HG03066 (cell line): ENCODE results near the gene FSCN2.

Experiments
- ATAC-seq: cut with Tn5 transposase; IDR thresholded peaks from one replicate; pipeline ENCODE4 v1.9.1; 2021; ENCODE audit warnings: low read depth; ENCODE audit not compliant: unreplicated experiment

FSCN2 gene

DNA sequence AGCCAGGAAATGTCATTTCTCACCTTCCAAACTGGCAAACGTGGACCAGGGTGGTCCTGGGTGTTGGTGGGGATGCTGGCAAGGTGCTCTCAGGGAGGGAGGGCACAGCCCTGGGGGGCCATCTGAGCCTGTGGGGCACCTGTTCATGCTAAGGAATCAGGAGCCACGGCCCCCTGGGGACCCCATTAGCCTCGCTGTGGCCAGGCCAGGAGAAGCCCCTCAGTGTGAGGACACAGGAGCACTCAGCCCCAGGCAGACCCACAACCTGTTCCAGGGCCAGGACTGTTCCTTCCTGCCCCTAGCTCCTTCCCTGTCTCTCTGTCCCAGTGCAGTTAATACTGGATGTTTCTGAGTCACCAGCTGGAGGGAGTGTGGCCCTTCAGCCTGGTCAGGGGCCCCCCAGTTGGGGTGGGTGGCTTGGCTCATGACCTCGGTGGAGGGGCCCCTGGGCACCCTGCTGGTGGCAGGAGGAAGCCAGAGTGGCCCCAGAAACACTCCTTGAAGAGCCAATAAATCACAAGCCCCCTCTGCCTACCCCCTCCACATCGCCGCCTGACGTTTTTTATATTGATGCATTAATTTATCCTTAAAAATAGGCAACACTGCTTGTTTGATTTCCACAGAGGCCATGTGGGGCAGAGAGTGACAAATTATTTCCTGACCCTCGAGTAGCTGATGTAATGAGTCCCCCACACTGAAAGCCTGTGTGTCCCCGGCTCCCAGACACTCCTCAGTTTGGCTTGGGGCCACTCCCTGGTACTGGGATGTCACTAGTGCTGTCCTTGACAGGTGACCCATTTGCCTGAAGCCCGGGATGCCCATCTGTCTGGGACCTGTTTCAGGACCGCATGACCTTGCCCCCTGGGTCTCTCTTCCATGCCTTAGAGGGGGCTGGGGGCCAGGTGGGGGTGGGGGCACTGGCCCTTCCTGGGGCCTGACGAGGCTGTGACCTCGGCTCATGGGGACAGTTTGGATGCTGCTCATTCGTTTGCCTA, 37.9 kb upstream of the FSCN2 start:
- no peak for ATAC-seq

DNA sequence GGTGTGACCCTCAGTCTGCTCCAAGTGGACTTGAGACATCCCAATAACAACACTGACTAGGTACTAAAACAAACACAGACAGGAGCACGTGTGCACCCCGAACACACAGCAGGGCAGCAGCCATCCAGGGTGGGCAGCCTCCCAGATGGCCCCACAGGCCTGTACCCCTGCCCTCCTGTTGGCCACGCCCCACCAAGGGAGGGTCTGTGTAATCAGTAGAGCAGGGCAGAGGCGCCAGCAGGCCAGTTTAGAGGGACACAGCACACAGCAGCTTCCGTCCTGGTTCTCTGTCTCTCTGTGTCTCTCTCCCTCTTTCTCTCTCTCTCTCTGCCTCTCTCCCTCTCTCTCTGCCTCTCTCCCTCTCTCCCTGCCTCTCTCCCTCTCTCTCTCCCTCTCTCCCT, 37.0 kb upstream of the FSCN2 start:
- ATAC-seq: no peak

DNA sequence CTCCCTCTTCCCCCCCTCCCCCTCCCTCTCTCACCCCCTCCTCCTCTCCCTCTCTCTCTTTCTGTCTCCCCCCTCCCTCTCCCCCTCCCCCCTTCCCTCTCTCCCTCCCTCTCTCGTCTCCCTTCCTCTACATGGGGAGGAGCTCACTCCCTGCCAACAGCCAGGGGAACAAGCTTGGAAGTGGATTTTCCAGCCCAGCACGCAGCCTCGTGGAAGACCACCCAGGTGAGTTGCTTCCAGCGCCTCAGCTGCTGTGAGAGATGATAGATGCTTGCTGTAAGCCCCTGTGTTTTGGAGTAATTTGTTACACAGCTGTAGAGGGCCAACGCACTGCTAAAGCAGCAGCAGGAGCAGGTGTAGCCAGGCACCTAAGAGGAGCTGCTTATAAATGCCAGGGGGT, 36.4 kb upstream of the FSCN2 start:
- ATAC-seq: no peak

DNA sequence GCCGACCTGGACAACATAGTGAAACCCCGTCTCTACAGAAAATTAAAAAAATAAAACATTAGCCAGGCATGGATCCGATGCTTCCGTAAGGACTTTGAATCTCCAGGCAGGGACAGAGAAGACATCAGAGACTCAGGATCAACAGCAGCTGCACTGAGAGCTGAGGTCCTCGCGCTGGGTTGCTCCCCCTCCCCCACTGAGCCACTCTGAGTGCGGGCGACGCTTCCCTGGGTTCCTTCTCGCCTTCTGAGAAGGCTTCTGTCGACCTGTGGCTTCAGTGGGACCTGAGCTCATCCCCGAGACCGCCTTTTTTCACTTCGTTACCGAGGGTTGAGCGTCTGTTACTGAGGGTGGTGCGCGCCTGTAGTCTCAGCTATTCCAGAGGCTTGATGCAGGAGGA, 36.0 kb upstream of the FSCN2 start:
- no peak for ATAC-seq

DNA sequence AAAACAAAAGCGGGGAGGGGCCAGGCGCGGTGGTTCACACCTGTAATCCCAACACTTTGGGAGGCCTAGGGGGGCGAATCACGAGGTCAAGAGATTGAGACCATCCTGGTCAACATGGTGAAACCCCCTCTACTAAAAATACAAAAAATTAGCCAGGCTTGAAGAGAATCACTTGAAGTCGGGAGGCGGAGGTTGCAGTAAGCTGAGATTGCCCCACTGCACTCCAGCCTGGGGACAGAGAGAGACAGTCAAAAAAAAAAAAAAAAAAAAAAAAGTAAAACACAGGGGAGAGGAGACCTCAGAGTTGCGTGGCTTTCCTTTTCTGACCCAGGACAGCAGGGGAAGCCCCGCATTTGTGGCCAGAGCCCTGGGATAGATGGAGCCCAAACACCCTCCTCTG, 35.5 kb upstream of the FSCN2 start:
- ATAC-seq: no peak

DNA sequence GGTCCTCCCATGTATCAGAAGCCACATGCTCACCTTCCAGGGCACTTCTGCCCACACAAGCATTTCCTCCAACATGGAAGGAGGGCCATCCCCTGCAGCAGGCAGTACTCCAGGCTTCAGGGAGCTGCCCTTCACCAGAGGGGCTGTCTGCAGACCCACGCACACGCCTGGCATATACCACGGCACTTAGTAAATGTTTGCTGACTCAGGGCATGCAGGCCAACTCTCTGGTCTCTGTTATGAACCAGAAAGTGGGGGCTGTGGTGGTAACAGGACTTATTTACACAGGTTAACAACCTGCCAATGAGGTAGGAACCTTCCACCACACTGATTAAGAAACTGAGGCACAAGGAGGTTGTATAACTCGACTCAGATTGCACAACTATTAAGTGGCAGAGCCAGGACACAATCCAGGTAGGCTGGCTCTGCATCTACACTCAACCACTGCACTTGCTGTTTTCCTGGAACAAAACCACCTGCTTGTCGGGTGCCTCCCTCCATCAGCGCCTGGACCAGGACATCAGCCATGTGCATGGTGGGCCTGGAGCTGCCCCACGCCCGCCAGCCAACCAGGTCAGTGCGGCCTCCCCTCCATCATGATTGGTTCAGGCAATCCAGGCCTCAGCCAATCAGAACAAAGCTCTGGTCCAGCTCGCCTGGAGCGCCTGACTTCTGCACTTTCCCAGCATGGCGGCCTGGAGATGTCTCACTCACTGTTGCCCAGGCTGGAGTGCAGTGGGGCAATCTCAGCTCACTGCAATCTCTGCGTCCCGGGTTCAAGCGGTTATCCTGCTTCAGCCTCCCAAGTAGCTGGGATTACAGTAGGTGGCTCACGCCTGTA, 34.8 kb upstream of the FSCN2 start:
- no peak for ATAC-seq

DNA sequence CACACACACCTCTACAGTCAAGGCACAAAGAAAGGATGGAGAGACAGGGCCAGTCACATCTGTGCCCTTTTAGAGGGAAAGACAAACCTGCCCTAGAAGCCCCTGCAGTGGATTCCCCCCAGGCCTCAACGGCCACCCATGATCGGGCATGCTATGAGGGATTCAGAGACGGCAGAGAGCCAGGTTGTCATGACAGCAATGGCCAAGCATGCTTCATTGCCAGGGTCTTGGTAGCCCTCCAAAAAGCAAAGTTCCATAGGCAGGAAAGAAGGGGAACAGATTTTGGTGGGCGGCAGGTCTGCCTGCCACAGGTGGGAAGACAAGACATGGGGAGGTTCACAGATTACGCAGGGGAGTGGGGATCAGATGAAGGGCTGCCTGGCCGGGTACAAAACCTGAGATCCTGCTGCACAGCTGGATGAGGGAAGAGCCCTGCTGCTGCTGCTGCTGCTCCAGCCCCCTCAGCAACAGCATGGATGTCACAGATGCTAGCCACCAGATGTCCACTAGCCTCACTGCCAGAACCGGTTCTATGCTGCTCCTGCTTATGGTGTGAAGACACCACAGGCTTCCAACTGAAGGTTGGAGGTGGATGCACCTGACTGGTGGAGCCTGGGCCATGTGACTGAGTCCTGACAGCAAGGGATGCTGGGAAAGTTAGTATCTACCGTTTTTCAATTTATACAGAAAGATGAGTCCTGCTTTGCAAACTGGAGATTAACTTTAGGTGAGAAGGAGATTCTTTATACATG, 33.4 kb upstream of the FSCN2 start:
- ATAC-seq: no peak

DNA sequence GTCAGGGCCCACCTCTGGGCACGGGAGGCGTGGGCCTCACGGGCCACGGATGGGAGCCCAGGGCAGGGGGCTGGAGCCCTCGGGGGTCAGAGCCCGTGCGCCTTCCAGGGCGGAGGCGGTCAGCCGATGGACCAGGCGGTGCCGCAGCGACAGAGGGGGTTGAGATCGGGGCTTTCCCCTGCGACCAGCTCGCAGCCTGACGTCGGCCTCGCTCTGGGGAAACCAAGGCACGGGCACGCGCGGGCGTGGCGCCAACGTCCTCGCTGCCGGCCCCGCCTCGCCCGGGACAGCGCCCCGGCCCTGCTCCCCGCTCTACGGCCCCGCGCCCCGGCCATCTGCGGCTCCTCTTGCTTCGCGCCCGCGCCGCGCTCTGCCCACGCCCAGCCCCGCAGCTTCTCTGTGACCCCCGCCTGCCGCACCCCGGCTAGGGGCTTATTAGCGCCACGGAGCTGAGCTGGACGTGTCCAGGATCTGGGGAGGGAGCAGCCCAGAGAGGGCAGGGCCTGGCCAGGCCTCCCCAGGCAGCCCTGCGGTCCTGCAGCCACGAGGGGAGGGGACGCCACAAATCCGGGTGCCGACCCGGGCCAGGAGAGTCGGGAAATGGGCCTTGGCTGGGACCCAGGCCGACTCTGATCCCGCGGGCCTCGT, 29.1 kb upstream of the FSCN2 start:
- no peak for ATAC-seq

DNA sequence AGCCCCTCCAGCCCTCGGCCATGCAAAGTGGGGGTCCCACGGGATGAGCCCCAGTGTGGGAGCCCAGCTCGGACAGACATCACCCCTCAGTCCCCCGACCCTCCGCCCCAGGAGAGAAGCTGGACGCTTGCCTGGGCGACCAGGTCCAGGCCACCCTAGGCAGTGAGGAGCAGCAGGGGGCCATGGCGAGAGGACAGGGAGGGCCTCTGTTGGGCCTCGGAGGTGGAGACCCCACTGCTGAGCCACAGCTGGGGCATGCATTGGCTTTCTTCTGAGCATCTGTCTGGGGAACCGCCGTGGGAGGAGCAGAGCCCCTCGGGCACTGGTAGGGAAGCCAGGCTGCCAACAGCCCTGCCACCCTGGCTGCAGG, 28.6 kb upstream of the FSCN2 start:
- ATAC-seq: no peak

DNA sequence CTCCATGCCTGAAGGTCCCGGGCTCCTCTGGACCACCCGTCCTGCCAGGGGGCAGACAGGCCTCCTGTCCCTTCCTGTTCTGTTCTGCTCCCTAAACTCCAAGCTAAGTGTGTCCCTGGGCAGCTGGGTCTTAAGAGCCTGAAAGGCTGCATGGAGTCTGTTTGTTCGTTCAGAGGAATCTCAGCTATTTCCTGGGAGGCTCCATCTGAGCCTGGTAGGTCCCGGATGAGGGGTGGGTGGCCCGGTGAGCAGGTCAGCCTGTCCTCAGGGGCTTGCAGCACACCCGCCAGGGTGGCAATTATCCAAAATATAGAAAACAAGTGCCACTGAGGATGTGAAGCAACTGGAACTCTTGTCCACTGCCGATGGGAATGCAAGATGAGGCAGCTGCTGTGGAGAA, 28.1 kb upstream of the FSCN2 start:
- ATAC-seq: no peak

DNA sequence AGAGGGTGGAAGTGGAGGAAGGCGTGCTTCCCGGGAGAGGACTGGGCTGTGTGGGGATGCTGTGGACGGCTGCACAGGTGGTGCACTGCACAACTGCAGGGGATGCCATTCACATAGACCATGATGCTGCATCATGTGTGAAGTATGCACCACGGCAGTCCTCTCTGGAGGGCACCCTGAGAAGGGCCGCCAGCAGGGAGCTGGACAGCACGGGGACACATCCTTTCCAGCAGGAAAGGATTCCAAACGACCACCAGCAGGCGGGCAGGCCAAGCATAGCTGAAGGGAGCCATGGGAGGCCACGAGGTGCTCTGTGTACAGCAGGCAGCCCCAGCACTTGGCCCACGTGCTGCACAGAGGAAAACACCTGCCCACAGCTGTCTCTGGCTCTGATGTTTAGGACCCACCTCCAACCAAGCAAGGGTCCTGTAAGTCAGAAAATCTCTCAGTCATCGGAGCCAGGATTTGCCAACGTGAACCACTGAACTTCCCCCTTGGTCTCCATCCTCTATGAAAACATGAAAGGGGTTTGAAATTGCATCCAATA, 25.6 kb upstream of the FSCN2 start:
- no peak for ATAC-seq

DNA sequence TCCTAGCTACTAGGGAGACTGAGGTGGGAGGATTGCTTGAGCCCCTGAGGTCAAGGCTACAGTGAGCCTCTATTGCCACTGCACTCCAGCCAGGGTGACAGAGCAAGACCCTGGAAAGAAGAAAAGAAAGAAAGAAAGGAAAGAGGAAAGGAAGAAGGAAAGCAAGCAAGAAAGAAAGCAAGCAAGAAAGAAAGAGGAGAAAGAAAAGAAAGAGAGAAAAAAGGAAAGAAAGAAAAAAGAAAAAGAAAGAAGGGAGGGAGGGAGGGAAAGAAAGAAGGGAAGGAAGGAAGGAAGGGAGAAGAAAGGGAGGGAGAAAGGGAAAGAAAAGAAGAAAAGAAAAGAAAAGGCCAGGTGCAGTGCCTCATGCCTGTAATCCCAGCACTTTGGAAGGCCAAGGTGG, 24.6 kb upstream of the FSCN2 start:
- no peak for ATAC-seq

DNA sequence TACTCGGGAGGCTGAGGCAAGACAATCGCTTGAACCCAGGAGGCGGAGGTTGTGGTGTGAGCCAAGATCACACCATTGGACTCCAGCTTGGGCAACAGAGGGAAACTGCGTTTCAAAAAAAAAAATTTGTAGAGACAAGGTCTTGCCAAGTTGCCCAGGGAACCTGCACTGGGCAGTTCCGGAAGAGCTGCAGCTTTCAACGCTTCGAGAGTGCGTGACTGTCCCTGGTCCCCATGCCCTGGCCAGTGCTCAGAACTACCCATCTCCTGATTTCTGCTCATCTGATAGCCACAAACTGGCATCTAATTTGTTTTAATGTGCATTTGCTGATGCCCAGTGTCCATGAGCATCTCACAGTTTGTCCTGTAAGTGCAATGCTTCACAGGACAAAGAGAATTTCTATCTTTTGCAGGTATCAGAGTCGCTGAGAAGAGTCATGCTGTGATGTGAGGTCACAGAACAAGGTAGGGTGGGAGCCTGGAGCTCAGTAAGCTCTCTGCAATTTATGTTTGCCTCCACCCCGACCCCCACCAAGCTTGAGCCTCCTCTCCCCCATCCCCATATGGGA, 19.5 kb upstream of the FSCN2 start:
- ATAC-seq: no peak

DNA sequence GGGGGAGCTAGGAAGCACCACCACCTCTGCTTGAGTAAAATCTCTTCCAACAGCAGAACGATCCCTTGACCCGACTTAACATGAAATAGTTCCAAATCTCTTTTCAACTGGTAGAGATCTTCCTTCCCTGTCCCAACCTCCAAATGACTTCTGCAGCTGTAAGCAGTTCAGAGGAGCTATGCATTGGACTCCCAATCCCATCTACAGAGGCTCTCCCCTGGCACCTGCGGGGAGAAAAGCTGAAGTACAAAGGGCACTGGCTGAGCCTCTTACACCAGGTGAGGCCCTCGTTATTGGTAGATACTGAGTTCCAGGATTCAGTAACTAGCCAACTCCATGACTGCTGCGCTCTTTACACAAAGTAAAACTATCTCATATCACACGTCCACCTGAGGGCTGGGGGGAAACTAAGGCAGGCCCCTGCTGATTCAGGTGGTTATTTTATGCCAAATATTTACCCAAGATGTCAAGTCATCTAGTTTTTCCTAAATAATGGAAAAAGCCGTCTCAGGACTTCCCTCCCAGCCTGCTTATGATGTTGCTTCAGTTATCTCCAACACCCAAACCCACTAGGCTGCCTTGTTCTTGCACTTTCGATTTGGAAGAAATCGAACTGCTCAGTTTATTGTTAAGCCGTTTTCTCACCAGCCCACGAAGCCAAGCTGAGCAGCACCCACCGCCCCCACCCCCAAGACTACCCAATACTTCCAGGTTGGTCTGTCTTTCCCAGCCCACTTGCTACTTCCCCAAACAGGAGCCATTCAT, 18.8 kb upstream of the FSCN2 start:
- ATAC-seq: no peak

DNA sequence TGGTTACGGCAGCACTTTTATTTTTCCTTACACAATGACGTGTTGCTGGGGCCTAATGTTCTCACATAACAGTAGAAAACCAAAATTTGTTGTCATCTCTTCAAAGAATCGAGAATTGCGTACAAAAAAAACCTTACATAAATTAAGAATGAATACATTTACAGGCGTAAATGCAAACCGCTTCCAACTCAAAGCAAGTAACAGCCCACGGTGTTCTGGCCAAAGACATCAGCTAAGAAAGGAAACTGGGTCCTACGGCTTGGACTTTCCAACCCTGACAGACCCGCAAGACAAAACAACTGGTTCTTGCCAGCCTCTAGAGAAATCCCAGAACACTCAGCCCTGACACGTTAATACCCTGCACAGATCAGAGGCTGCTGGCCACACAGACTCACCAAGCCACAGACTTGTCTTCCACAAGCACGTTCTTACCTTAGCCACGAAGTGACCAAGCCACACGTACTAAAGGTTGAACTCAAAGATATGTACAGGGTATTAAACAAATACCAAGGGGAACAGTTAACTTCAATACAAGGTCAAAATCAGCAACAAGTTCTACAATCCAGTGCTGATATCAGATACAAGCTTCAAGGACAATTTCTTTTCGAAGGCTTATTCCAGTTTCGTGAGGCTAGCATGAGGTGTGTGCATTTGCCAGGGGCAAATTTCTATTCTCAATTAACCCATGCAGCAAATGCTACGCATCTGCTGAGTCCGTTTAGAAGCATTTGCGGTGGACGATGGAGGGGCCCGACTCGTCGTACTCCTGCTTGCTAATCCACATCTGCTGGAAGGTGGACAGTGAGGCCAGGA, 18.0 kb upstream of the FSCN2 start:
- ATAC-seq: no peak

DNA sequence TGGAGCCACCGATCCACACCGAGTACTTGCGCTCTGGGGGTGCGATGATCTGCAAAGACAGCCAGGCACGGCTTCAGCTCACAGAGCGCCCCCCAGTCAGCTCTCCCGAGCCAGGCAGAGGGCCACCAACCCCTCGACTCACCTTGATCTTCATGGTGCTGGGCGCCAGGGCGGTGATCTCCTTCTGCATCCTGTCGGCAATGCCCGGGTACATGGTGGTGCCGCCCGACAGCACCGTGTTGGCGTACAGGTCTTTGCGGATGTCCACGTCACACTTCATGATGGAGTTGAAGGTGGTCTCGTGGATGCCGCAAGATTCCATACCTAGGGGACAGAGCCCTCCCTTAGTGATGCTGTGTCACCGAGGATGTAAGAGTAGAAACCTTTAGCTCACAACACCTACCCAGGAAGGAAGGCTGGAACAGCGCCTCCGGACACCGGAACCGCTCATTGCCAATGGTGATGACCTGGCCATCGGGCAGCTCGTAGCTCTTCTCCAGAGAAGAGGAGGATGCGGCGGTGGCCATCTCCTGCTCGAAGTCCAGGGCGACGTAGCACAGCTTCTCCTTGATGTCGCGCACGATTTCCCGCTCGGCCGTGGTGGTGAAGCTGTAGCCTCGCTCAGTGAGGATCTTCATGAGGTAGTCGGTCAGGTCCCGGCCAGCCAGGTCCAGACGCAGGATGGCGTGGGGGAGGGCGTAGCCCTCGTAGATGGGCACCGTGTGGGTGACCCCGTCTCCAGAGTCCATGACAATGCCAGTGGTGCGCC, 17.2 kb upstream of the FSCN2 start:
- no peak for ATAC-seq

DNA sequence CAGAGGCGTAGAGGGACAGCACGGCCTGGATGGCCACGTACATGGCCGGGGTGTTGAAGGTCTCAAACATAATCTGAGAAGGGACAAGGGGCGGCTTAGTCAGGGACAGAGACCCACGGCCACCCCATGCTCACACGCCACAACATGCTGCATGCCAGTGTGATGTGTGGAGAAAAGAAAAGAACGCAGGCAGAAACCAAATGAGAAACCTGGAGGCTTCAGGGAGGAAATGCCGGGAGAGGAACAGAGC, 16.7 kb upstream of the FSCN2 start:
- ATAC-seq: no peak
